ENCODE measurements around the gene NCS1.

DNA sequence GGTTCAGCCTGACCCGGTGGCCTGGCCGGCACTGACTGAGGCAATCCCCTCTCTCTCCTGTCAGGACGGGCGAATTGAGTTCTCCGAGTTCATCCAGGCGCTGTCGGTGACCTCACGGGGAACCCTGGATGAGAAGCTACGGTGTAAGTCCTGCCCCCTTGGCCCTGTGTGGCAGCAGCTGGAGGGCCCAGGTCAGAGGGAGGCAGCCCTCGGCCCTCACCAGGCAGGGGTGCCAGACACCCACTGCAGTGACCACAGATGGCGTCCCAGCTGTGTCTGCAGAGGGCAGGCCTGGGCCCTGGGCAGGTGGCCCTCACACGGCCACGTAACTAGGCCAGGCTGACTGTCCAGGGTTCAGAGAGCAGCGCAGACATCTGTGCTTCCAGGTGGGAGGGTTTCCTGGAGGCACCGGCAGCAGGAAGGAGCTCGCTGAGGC, 47.5 kb downstream of the NCS1 start:
- TF ChIP-seq, protein P1, sequence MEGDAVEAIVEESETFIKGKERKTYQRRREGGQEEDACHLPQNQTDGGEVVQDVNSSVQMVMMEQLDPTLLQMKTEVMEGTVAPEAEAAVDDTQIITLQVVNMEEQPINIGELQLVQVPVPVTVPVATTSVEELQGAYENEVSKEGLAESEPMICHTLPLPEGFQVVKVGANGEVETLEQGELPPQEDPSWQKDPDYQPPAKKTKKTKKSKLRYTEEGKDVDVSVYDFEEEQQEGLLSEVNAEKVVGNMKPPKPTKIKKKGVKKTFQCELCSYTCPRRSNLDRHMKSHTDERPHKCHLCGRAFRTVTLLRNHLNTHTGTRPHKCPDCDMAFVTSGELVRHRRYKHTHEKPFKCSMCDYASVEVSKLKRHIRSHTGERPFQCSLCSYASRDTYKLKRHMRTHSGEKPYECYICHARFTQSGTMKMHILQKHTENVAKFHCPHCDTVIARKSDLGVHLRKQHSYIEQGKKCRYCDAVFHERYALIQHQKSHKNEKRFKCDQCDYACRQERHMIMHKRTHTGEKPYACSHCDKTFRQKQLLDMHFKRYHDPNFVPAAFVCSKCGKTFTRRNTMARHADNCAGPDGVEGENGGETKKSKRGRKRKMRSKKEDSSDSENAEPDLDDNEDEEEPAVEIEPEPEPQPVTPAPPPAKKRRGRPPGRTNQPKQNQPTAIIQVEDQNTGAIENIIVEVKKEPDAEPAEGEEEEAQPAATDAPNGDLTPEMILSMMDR (IDR thresholded peaks at IDR 0.05; ENCODE audit: insufficient read depth, low read depth, low read length): no peak
- no peak for TF ChIP-seq EZH2 (IDR thresholded peaks at IDR 0.05; ENCODE audit: insufficient read depth, low read length)

All from astrocyte (in vitro differentiated cells and primary cell).